PC-3 (cell line): ENCODE measurements around the gene SNIP1. TPM values are rescaled to one million over a fixed set of nuclear protein-coding genes. Genes with fewer than 3 reads are reported as not detected.

Experiments
- ATAC-seq: fragments of 200-7000 bp; cut with Tn5 transposase; 2 replicates; pipeline ENCODE4 v1.9.1; 2020; ENCODE audit warnings: mild to moderate bottlenecking, moderate library complexity
- BruUV-seq: library from RNA; stranded (reverse); fragments of 400-500 nt; replicated peaks from 2 replicates; lab custom pipeline; 2021; lab: Mats Ljungman, UMichigan
- CTCF ChIA-PET: fragments of 300-600 bp; sonication (Branson Sonifier 250); formaldehyde crosslinking; loops from one replicate; lab custom pipeline; 2022; ENCODE audit warnings: antibody characterized with exemption; lab: Charles Lee
- POLR2A ChIA-PET: fragments of 300-600 bp; sonication (Branson Sonifier 250); formaldehyde crosslinking; loops from one replicate; lab custom pipeline; 2022; ENCODE audit warnings: antibody characterized with exemption; ENCODE audit not compliant: unreplicated experiment; lab: Charles Lee
- DNase-seq: peaks from one replicate; pipeline ENCODE4 v3.0.0-alpha.2; 2015
- H2AFZ ChIP-seq: fragments of 300-600 bp; sonication (generic); 2 replicates; pipeline ENCODE4 v1.6.0; 2016; ENCODE audit warnings: antibody characterized with exemption, low read length
- H3F3A ChIP-seq: fragments of 300-600 bp; sonication (generic); one replicate; pipeline ENCODE4 v1.6.0; 2017; ENCODE audit warnings: antibody characterized with exemption, low read length, control low read depth, mild to moderate bottlenecking; ENCODE audit not compliant: unreplicated experiment
- H3K27ac ChIP-seq: fragments of 300-600 bp; sonication (generic); 2 replicates; pipeline ENCODE4 v1.5.1; 2016; ENCODE audit warnings: mild to moderate bottlenecking, low read length
- H3K27me3 ChIP-seq: fragments of 300-600 bp; sonication (generic); 2 replicates; pipeline ENCODE4 v1.6.1; 2016; ENCODE audit warnings: low read length, mixed read lengths
- H3K36me3 ChIP-seq: fragments of 300-600 bp; sonication (generic); 2 replicates; pipeline ENCODE4 v1.6.1; 2016; ENCODE audit warnings: low read depth, mixed run types, low read length, mixed read lengths
- H3K4me1 ChIP-seq: fragments of 300-600 bp; sonication (generic); 2 replicates; pipeline ENCODE4 v1.5.1; 2016; ENCODE audit warnings: low read length; ENCODE audit not compliant: insufficient read depth
- H3K4me2 ChIP-seq: fragments of 300-600 bp; sonication (generic); 2 replicates; pipeline ENCODE4 v1.6.0; 2016; ENCODE audit warnings: low read length
- H3K4me3 ChIP-seq: fragments of 300-600 bp; sonication (generic); 2 replicates; pipeline ENCODE4 v1.5.1; 2016; ENCODE audit warnings: mild to moderate bottlenecking, low read length, mixed read lengths
- H3K79me2 ChIP-seq: fragments of 300-600 bp; sonication (generic); 2 replicates; pipeline ENCODE4 v1.6.1; 2017; ENCODE audit warnings: low read length, mixed read lengths
- H3K9ac ChIP-seq: fragments of 300-600 bp; sonication (generic); 2 replicates; pipeline ENCODE4 v1.6.0; 2016; ENCODE audit warnings: mild to moderate bottlenecking, low read length
- H3K9me2 ChIP-seq: fragments of 300-600 bp; sonication (generic); replicated peaks from 2 replicates; pipeline ENCODE4 v1.6.1; 2016; ENCODE audit warnings: mixed run types, low read length, mixed read lengths
- H3K9me3 ChIP-seq: fragments of 300-600 bp; sonication (generic); 2 replicates; pipeline ENCODE4 v1.6.1; 2016; ENCODE audit warnings: low read length, mixed read lengths
- H4K20me1 ChIP-seq: fragments of 300-600 bp; sonication (generic); 2 replicates; pipeline ENCODE4 v1.6.1; 2016; ENCODE audit warnings: low read length, mixed read lengths
- CTCF ChIP-seq: fragments of 300-600 bp; sonication (generic); conservative IDR thresholded peaks from 2 replicates; pipeline ENCODE4 v1.5.1; 2017; ENCODE audit warnings: antibody characterized with exemption, low read depth, mild to moderate bottlenecking, low read length
- EZH2 ChIP-seq: fragments of 300-600 bp; sonication (generic); IDR thresholded peaks from one replicate; pipeline ENCODE4 v1.6.1; 2017; ENCODE audit warnings: antibody characterized with exemption, mild to moderate bottlenecking, low read length; ENCODE audit not compliant: unreplicated experiment
- EZH2phosphoT487 ChIP-seq: fragments of 300-600 bp; sonication (generic); IDR thresholded peaks from 2 replicates; pipeline ENCODE4 v1.6.1; 2018; ENCODE audit warnings: mild to moderate bottlenecking, antibody characterized with exemption, low read length, borderline replicate concordance
- intact Hi-C: fragments of 100-400 bp; cut with micrococcal nuclease; formaldehyde crosslinking; loops from 2 replicates; pipeline ENCODE4 v1.9.0; 2023
- total RNA-seq: library from RNA; depleted of rRNA; stranded (reverse); fragments of >200 nt; gene quantifications from 2 replicates; pipeline ENCODE4 v1.2.3, GENCODE V29; 2014

SNIP1 gene
- total RNA-seq, 1 experiment from 2014 or later: 23.1 TPM

DNA sequence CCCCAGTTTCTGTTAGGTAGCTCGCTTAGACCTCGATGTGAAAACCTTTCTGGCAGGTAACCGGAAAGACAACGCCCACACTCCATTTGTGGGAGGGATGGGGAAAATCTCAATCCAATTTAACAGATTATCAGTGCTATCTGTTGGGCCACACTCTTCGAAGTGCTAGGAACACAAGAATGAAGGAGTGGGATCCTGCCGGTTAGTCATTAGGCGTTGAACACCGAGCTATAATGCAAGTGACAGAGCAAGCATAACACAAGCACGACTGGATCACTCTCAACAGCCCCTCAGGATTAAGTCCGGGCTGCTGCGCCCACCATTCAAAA lies 531 bp downstream of the SNIP1 start:
- intact Hi-C loops: loop anchor here (5.0 kb wide), 1 partner anchor 139 kb away; the partner anchor contains the start of gene CDCA8
- peak overlapping the region; percentile 59 for H3K27ac ChIP-seq
- POLR2A ChIA-PET: no interaction called here
- peak overlapping the region; percentile 83 for H2AFZ ChIP-seq
- H4K20me1 ChIP-seq: peaks cover 7% of the 10 kb centered on the region
- H3K4me1 ChIP-seq: peaks cover 20% of the 10 kb centered on the region
- BruUV-seq: TSS peak; percentile 54
- peak overlapping the region; percentile 95 for H3K9ac ChIP-seq
- no peak for DNase-seq
- peaks cover 50% of the 10 kb centered on the region for H3K79me2 ChIP-seq
- H3K4me3 ChIP-seq: peak overlapping the region; percentile 100
- CTCF ChIA-PET: interaction anchor here (1.0 kb wide), 1 partner anchor 58 kb away, joined by 10 read pairs; no protein-coding TSS in a partner anchor
- H3F3A ChIP-seq: no peaks in the 10 kb centered on the region
- H3K36me3 ChIP-seq: peaks cover 20% of the 10 kb centered on the region
- H3K4me2 ChIP-seq: peak overlapping the region; percentile 90
- TF ChIP-seq EZH2: no peak
- no peak for TF ChIP-seq EZH2phosphoT487
- no peak for TF ChIP-seq CTCF
- H3K27me3 ChIP-seq: no peaks in the 10 kb centered on the region
- no peak for ATAC-seq
- H3K9me3 ChIP-seq: no peaks in the 10 kb centered on the region
- no peaks in the 10 kb centered on the region for H3K9me2 ChIP-seq

DNA sequence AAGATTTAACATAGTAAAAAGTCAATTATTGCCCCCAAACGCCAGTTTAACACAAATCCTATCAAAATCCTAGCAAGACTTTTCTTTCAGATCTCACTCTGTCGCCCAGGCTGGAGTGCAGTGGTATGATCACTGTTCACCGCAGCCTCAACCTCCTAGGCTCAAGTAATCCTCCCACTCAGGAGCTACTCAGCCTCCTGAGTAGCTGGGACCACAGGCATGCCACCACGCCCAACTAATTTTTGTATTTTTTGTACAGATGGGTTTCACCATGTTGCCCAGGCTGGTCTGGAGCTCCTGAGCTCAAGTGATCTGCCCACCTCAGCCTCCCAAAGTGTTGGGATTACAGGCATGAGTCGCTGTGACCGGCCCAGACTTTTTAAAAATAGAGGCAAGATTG lies 4.8 kb downstream of the SNIP1 start:
- H2AFZ ChIP-seq: no peak overlapping the region
- no peak overlapping the region for H3K4me2 ChIP-seq
- no TSS peak for BruUV-seq
- TF ChIP-seq EZH2: no peak
- TF ChIP-seq EZH2phosphoT487: no peak
- TF ChIP-seq CTCF: no peak
- H3K36me3 ChIP-seq: peaks cover 31% of the 10 kb centered on the region
- CTCF ChIA-PET: no interaction called here
- H3K9me3 ChIP-seq: no peaks in the 10 kb centered on the region
- H3K9me2 ChIP-seq: no peaks in the 10 kb centered on the region
- no peaks in the 10 kb centered on the region for H3F3A ChIP-seq
- POLR2A ChIA-PET: no interaction called here
- H3K27ac ChIP-seq: no peak overlapping the region
- no peak for DNase-seq
- H3K79me2 ChIP-seq: peaks cover 55% of the 10 kb centered on the region
- H3K27me3 ChIP-seq: no peaks in the 10 kb centered on the region
- H3K4me3 ChIP-seq: no peak overlapping the region
- intact Hi-C loops: no loop called here
- peaks cover 16% of the 10 kb centered on the region for H3K4me1 ChIP-seq
- no peak overlapping the region for H3K9ac ChIP-seq
- no peak for ATAC-seq
- H4K20me1 ChIP-seq: peaks cover 7% of the 10 kb centered on the region

DNA sequence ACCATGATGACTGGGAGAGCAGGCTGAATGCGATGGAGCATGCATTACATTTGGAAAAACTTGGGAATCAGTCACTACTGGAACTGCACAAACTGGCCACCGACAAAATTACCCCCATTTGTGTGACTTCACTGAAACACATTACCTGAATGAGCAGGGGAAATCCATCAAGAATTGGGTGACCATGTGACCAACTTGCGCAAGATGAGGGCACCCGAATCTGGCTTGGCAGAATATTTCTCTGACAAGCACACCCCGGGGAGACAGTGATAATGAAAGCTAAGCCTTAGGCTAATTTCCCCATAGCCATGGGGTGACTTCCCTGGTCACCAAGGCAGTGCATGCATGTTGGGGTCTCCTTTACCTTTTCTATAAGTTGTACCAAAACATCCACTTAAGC lies 9.1 kb downstream of the SNIP1 start:
- no peaks in the 10 kb centered on the region for H3K9me2 ChIP-seq
- H3K9ac ChIP-seq: no peak overlapping the region
- no peaks in the 10 kb centered on the region for H3K9me3 ChIP-seq
- no peak for TF ChIP-seq EZH2phosphoT487
- ATAC-seq: no peak
- ChIA-PET POLR2A (no interaction called here), CTCF (no interaction called here)
- no peak for DNase-seq
- no peaks in the 10 kb centered on the region for H3K27me3 ChIP-seq
- H3K4me2 ChIP-seq: no peak overlapping the region
- H2AFZ ChIP-seq: no peak overlapping the region
- no peaks in the 10 kb centered on the region for H3F3A ChIP-seq
- intact Hi-C loops: no loop called here
- BruUV-seq: no TSS peak
- peaks cover 30% of the 10 kb centered on the region; the same call in 1 of the 2 replicates for H3K36me3 ChIP-seq
- H3K4me3 ChIP-seq: no peak overlapping the region
- no peaks in the 10 kb centered on the region for H4K20me1 ChIP-seq
- H3K4me1 ChIP-seq: peaks cover 3% of the 10 kb centered on the region; the same call in 1 of the 2 replicates
- H3K79me2 ChIP-seq: peaks cover 19% of the 10 kb centered on the region
- no peak overlapping the region for H3K27ac ChIP-seq
